Fibroblast of the conjunctiva (primary cell): ENCODE data around the gene CHST9.

Experiments
- DNase-seq: peaks from one replicate; pipeline ENCODE4 v3.0.0-alpha.2; 2010; ENCODE audit warnings: low read depth

Gene CHST9

DNA sequence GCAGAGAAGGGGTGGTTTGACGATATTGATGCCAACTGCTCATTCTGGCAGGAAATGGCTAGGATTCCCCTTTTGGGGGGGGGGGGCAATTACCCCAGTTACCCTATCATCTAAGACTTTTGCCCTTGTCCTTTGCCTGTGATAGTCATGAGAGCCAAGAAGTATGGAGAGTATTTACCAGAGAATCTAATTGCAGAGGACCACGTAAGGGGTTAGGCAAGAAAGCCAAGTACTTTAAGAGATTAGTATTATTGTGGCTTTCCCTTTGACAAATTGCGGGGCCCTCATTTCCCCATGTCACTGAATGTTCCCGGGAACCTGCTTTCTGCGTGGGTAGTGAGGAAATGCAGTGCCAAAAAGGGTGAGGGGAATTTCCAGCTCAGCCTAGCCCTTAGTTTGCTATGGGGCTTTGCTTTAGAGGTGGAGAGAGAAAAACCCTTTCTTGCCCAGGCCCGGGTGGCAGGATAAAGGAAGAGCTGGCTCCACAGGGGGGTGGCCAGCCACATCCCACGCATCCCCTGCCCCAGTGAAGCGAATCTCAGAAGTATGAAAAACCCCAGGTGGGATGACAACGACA lies 321.1 kb downstream of the CHST9 start:
- DNase-seq: no peak

DNA sequence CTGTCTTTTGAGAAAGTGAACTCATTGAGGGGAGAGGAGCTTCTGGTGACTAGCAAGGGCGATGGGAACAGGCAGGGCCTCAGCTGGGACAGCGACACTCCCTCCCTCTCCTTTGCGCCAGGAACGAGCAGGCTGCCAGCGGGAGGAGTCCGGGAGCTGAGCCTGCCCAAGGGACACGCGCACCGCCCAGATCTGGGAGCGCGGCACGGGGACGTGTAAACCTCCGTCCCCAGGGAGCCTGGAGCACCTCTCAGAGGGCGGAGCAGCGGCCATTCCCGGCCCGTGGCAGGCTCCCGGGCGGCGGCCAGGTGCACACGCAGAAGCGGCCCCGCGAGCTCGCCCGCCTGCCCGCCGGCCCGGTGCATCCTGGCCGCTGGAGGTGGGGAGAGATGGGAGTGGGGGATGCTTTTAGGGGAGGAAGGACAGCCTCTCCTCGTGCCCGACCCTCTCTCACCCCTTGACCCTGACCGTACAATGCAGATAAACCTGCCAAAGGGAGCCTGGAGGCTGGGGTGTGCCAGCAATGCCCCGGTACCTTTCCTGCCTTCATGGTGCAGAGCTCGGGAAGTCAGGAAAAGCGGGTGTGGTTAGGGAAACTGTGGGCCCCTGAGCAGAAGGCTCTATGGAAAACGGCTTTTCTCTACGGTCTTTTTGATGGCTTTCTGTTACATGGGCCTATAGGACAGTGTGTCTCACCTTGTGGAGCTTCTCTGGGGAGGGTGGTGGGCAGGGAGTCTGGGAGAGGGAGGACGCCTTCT lies 321.8 kb downstream of the CHST9 start:
- DNase-seq: no peak

DNA sequence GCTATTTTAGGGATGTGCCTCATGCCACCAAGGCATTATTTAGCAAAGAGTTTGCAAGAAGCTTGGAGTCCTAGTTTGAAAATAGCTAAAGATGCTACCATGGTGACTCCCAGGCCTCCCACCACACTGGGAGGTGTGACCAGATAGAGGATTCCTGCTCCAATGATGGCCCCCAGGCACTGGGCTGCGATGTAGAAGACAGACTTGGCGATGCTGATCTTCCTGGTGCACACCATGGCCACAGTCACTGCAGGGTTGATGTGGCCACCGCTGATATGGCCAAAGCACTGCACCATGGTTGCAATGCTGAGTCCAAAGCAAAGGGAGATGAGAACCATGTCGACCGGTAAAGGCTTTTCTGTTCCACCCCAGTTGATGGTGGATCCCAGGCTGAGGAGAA lies 323.0 kb downstream of the CHST9 start:
- no peak for DNase-seq
